M059J (cell line): ENCODE results near the gene PALLD. TPM values are rescaled to one million over a fixed set of nuclear protein-coding genes. Genes with fewer than 3 reads are reported as not detected.

Experiments used
- DNase-seq: peaks from one replicate; pipeline ENCODE4 v3.0.0-alpha.2; 2012; ENCODE audit warnings: low read depth
- total RNA-seq: library from RNA; depleted of rRNA; stranded (reverse); fragments of >200 nt; shearing (Covaris generic); gene quantifications from 2 replicates; pipeline ENCODE4 v1.2.3, GENCODE V29; 2014

The PALLD gene
- total RNA-seq, 1 experiment from 2014 or later: 46.0 TPM

GRCh38 chr4:168759959-168760527 lies 263.2 kb downstream of the PALLD start:
- DNase-seq: no peak

- DNase-seq: no peak
These were observed 264.2 kb downstream of the PALLD start for GRCh38 chr4:168761066-168761465.

GRCh38 chr4:168765322-168765721 lies 268.5 kb downstream of the PALLD start:
- DNase-seq: no peak

- DNase-seq: peak; percentile 74
These were observed 268.9 kb downstream of the PALLD start for GRCh38 chr4:168765726-168766125.

DNA sequence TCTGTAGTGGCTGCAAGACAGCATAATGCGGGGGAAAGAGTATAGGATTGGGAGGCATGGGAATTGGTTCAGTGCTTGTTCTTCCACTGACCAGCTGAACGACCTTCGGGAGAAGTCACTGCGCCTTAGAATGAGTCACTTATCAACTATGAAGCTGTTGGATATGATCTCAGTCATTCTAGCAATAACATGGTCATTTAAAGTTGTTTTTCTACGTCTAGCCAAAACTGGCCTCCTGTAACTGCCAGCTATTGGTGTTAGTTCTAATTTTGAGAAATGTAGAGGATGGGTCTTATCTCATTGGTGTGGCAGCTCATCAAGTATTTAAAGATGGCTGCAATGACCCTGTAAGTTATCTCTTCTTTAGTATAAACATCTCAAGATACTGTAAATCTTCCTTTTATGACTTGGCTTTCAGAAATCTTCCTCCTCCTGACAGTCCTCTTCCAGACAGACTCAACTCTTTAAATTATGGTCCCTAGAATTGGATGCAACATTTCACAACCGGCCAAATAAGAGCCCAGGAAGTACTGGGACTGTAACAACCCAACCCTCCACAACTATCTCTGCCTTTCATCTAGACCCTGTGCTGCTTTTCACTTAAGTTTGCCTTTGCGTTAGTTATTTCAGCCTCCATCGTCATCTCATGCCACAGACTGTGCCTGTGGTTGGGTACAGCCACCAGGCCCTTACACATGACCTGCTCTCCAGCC lies 269.9 kb downstream of the PALLD start:
- peak; percentile 83 for DNase-seq

- DNase-seq: peak; percentile 77
These were observed 272.6 kb downstream of the PALLD start for GRCh38 chr4:168769416-168769815.

DNA sequence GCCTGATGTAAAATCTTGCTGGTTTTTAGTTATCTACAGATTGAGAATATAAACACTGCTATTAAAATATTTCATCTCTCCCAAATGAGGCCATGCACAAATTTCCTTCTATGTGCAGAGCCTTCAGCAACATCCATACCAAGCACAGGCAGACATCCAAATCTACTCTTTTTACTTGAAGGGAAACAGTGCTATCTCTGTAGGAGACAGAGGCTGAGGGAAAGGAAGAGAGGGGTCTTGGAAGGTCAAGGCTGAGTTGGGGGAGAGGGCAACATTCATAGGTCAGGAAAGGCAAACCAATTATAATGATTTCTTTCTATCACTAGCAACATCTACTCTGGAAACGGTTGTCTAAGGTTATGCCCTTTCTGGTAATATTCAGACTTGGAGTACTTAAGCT lies 273.0 kb downstream of the PALLD start:
- DNase-seq: no peak

GRCh38 chr4:168771251-168771650 lies 274.4 kb downstream of the PALLD start:
- DNase-seq: no peak

- DNase-seq: no peak
These were observed 276.7 kb downstream of the PALLD start for GRCh38 chr4:168773388-168774195.

DNA sequence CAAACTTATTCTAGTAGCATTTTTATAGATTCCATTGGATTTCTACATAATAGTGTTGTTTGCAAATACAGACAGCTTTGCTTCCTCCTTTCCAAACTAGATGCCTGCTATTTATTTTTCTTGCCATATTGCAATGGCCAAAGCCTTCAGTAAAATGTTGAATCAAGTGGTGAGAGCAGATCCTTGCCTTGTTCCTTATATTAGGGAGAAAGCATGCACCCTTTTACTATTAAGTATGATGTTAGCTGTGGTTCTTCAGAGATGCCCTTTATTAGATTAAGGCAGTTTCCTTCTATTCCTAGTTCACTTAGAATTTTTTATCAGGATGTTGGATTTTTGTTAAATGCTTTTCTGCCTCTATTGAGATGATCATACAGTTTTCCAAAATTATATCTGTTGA lies 279.5 kb downstream of the PALLD start:
- no peak for DNase-seq

DNA sequence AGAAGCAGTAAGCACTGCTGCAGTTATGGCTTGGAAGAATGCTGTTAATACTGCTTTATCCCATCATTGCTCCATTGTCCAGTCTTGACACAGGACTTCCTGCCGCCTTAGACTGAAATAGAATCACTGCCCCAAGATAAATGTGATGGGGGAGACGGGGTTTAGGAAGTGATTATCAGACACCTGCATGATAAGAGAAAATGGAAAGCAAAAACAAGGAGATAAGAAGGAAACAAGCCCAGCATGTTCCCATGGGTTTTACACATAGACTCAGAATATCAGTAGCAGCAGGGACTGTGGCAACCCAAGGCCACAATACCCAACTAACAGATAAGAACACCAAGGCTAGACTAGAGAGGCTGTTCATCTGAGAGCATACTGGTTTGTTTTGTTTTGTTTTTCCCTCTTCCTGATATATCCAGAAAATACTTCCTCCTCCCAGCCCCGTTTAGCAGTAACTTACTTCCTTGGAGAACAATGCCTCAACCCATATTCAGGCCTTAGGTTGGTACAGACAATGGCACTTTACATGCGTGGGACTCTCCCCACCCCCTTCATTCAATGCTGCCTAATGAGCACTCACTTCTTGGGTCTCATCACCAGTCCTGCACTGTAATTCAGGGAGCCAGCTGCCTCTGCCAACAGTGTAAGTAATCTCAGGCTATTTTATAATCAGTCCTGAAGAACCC lies 280.6 kb downstream of the PALLD start:
- DNase-seq: no peak

DNA sequence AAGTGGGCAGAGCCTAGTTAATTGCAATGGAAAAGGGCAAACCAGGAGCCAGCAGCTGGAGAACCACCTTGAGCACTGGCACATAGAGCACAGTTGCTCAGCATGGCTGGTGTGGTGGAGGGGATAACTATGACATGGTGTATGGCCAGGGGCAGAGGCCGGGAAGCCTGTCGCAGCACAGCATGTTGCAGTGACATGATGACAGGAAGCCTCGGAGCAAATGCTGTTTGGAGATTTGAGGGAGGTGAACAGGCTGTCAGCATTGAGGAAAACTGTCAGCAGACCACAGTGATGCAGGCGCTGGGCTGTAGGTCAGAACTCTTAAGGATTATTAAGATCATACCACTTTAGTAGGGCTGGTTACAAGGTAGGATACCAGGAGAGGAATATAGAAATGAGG lies 284.5 kb downstream of the PALLD start:
- no peak for DNase-seq

- DNase-seq: no peak
These were observed 285.1 kb downstream of the PALLD start for GRCh38 chr4:168781926-168782325.

DNA sequence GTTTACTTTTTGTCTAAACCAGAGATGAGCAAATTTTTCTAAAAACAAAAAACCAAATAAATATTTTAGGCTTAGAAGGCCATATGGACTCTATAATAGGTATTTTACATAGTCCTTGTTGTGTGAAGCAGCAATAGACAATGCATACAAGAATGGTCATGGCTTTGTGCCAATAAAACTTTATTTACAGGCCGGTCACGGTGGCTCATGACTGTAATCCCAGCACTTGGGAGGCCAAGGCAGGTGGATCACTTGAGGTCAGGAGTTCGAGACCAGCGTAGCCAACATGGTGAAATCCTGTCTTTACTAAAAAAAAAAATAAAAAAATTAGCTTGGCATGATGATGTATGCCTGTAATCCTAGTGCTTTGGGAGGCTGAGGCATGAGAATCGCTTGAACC lies 285.6 kb downstream of the PALLD start:
- no peak for DNase-seq

DNA sequence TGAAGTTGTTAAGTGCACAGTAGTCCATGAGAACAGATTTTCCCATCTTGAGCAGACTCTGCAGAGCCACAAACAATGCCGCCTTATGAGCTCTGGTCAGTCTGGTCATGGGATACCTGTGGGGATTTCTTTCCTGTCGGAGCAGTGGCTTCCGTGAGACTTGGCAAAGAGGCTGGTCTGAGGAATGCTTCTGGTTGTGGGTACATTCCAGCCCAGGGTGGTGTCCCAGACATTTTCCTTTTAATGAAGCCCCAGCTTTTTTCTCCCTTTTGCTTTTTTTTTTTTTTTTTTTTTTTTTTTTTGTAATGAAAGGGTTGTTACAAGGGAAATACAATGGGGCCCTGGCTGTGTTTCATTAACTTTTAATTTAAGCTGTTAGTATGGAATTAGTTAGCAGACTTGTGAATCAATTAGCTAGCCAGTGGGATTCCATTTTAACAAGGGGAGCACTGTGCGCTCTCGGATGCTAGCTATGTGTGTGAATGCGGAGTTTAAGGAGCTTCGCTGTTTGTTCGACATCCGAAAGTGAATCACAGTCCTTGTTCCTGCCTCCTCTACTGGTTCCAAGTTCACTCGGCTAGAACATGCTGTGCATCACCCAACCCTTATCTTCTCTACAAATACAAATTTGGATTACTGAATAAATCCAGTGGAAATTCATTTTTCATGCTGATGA lies 288.1 kb downstream of the PALLD start:
- peak; percentile 75 for DNase-seq

DNA sequence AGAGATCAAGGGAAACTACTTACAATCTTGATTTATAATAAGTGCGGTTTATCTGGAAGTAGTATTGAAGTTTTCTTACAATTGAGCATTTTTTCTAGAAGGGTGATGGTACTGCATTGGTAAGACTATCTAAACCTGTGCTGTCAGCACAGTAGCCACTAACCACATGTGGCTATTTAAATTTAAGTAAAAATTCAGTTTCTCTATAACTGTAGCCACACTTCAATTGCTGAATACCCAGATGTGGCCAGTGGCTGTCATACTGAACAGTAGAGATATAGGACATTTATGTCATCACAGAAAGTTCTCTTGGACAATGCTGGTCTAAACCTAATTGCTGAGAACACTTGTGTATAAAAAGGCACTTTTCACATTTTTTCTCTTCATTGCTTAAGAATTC lies 290.5 kb downstream of the PALLD start:
- no peak for DNase-seq

- peak; percentile 58 for DNase-seq
These were observed 291.1 kb downstream of the PALLD start for GRCh38 chr4:168787801-168788595.

DNA sequence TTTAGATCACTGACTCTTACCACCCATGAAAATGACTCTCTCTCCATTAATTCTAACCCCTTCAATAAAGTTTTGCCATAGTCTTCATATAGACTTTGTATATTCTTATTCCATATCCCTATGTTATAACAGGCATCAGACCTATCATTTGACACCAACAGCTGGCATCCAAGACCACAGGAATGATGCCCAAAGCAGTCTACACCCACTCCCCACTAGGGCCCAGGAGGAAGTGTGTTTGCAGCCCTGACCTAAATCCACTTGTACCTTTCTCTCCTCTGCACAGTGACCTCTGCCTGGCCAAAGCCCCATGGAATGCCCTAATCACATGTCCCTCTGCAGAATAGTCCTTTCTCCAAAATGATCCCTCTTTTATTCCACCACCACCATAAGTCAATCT lies 294.0 kb downstream of the PALLD start:
- DNase-seq: no peak

GRCh38 chr4:168791376-168791775 lies 294.5 kb downstream of the PALLD start:
- DNase-seq: no peak

GRCh38 chr4:168793542-168793941 lies 296.7 kb downstream of the PALLD start:
- no peak for DNase-seq
